ENCODE results near the gene ZNF701.
A peak's percentile ranks its signal among the peaks of the same experiment; 100 is the strongest.
"Not testable (repeated sequence)": the region's sequence is repeated elsewhere in the genome, so short reads cannot be mapped to it uniquely, and the experiment has no call there.

ZNF701 gene

DNA sequence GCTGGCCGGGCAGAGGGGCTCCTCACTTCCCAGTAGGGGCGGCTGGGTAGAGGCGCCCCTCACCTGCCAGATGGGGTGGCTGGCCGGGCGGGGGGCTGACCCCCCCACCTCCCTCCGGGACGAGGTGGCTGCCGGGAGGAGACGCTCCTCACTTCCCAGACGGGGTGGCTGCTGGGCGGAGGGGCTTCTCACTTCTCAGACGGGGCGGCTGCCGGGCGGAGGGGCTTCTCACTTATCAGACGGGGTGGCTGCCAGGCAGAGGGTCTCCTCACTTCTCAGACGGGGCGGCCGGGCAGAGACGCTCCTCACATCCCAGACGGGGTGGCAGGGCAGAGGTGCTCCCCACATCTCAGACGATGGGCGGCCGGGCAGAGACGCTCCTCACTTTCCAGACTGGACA is 23.4 kb downstream of the ZNF701 start:
- not testable (repeated sequence) for H3K9me3 ChIP-seq (ENCODE audit: control insufficient read depth, insufficient read depth, low read length); H3K9ac ChIP-seq (ENCODE audit: low read depth, low read length); H3K4me1 ChIP-seq (ENCODE audit: insufficient read depth, low read length)
- peaks cover 10% of the 10 kb centered on the region; the same call in 1 of the 2 replicates for H3K36me3 ChIP-seq (ENCODE audit: insufficient read depth, low read length)

DNA sequence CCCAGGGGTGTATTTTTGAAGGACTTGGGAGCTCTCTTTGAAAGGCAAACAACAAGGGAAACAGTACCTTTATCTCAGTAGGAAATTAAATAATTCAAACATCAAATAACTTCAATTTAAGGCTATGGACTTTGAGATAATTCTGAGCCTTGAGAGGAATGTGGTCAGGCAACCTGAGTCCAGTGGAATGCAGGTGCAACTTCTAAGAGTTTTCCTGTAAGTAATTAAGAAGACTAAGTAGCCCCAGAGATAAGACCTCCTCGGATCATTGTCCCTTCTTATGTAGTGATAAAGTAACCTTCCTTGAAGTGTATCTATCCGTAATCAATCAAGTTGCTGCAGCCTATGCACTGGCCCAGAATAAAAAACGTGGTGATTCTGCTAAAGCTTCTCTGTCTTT is 29.2 kb downstream of the ZNF701 start:
- Histone ChIP-seq H3K4me1 (ENCODE audit: insufficient read depth, low read length) (no peaks in the 10 kb centered on the region), H3K9me3 (ENCODE audit: control insufficient read depth, insufficient read depth, low read length) (no peaks in the 10 kb centered on the region; the same call in 1 of the 2 replicates), H3K36me3 (ENCODE audit: insufficient read depth, low read length) (peaks cover 10% of the 10 kb centered on the region; the same call in 1 of the 2 replicates), H3K9ac (ENCODE audit: low read depth, low read length) (no peak overlapping the region)

DNA sequence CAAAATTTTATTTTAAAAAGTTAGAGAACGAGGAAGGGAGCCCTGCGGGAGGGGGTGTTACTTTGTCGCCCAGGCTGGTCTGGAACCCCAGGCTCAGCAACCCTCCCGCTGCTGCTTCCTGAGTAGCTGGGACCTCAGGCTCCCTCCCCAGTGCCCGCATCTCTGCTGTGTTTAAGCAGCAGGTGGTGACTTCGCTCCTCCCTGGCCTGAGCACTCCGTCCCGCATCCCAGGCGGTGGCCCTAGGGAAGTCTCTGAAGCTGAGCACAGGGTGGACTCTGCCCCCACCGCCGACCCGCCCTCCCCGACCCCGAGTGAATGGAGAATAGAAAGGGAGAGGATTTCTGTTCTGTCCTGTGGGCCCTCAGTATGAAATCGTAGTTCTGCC is 30.5 kb downstream of the ZNF701 start:
- H3K4me1 ChIP-seq (ENCODE audit: insufficient read depth, low read length): no peaks in the 10 kb centered on the region
- no peaks in the 10 kb centered on the region; the same call in 1 of the 2 replicates for H3K9me3 ChIP-seq (ENCODE audit: control insufficient read depth, insufficient read depth, low read length)
- peak overlapping the region; percentile 79 for H3K9ac ChIP-seq (ENCODE audit: low read depth, low read length)
- peaks cover 9% of the 10 kb centered on the region; the same call in 1 of the 2 replicates for H3K36me3 ChIP-seq (ENCODE audit: insufficient read depth, low read length)

DNA sequence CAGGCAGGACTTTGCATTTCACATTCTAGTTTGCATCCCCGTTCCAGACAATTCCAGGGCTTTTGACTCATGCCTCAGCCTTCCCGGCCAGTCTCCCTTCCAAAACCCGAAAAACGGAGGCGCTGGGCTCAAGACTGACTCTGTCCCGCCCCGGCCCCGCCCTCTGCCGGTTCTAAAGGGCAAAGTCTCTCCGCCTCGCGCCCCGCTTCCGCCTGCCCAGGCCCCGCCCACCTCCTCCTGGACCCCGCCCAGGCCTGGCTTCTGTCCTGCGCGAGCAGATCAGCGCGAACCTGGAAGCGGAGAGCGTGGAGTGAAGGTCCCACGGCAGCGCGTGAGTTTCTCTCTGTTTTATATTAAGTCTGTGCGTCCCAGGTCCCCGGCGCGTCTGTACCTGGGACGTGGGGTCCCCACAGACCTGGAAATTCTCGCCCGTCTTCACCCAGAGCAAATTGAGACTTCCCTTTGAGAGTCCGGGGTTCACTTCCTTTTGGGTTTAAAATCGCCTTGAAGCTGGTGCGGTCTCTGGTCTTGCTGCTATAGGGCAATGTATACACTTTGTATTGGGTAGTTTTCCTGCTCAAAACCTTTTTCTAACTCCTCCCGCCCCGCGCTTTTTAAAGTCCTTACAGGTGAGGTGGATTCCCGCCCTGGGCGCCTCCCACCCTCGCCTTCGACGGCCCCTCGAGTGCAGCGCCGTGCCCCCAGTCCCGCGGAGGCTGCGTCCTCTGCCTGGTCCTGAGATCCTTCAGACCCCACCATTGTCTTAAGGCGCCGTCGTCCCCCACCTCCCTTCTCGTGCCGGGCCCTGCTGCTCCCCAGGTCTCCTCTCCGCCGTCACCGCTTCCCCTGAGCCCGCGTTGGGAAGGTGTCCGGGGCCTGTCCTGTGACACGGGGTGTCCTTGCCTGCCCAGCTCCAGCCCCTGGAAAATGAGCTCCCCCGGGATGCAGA is 31.2 kb downstream of the ZNF701 start:
- Histone ChIP-seq H3K36me3 (ENCODE audit: insufficient read depth, low read length) (peaks cover 4% of the 10 kb centered on the region; the same call in 1 of the 2 replicates), H3K4me1 (ENCODE audit: insufficient read depth, low read length) (no peaks in the 10 kb centered on the region), H3K9ac (ENCODE audit: low read depth, low read length) (peak overlapping the region; percentile 79), H3K9me3 (ENCODE audit: control insufficient read depth, insufficient read depth, low read length) (no peaks in the 10 kb centered on the region; the same call in 1 of the 2 replicates)

DNA sequence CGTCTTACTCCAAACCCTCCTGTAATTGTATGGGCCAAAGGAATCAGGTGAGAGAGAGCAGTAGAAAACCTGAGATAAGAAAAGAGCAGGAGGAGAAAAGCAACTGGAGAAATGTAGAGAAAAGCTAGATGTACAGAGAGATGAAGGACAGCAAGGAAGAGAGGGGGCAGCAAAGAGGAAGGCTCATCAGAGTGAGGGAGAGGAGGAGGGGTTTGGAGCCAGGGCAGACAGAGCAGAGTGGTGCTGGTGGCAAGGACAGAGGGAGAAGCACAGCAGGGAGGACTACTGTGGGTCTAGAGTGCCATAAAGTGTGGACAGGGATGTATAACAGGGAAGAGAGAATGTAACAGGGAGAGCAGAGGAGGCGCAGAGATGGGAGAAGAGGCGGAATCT is 31.9 kb downstream of the ZNF701 start:
- peak overlapping the region; percentile 79; the same call in 1 of the 2 replicates for H3K9ac ChIP-seq (ENCODE audit: low read depth, low read length)
- H3K4me1 ChIP-seq (ENCODE audit: insufficient read depth, low read length); H3K36me3 ChIP-seq (ENCODE audit: insufficient read depth, low read length): not testable (repeated sequence)

DNA sequence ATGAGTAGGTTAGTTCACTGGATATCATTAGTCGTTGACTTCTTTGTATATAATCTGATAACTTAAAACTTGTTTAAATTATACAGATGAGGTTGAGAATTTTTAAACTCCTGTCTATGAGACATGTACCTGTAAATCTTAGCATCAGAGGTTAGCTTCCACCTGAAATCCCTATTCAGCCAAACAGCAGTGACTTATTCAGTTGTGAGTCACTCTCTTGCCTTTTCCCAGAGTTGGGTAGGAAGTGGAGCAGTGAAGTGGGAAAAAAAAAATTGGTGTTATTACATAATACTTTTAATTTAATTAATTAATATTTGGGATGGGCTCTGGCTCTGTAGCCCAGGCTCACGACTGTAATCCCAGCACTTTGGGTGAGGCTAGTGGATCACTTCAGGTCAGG is 32.9 kb downstream of the ZNF701 start:
- Histone ChIP-seq H3K36me3 (ENCODE audit: insufficient read depth, low read length) (no peaks in the 10 kb centered on the region), H3K9ac (ENCODE audit: low read depth, low read length) (no peak overlapping the region), H3K9me3 (ENCODE audit: control insufficient read depth, insufficient read depth, low read length) (no peaks in the 10 kb centered on the region), H3K4me1 (ENCODE audit: insufficient read depth, low read length) (no peaks in the 10 kb centered on the region)

More for the DNA sequence above, 31.9 kb downstream of the ZNF701 start:
- H3K9me3 ChIP-seq (ENCODE audit: control insufficient read depth, insufficient read depth, low read length): not testable (repeated sequence)

DNA sequence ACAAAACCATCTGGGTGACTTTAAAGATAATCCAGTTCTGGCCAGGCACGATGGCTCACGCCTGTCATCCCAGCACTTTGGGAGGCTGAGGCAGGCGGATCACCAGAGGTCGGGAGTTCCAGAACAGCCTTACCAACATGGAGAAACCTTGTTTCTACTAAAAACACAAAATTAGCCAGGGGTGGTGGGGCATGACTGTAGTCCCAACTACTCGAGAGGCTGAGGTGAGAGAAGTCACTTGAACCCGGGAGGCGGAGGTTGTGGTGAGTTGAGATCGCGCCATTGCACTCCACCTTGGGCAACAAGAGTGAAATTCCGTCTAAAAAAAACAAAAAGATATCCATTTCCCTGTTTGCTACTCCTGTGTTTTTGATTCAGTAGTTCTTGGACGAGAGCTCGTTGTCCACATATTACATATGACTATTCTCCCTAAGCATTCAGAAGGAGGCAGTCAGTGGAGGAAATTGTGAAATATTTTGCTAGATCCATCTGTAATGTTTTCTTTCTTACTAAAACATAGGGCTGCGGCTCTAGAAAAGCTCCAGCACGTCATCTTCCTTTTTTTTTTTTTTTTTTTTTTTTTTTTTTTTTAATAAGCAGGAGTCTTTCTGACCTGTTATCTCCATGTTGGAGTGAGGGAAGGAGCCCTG is 33.6 kb downstream of the ZNF701 start:
- Histone ChIP-seq H3K9me3 (ENCODE audit: control insufficient read depth, insufficient read depth, low read length) (no peaks in the 10 kb centered on the region), H3K36me3 (ENCODE audit: insufficient read depth, low read length) (no peaks in the 10 kb centered on the region), H3K9ac (ENCODE audit: low read depth, low read length) (no peak overlapping the region), H3K4me1 (ENCODE audit: insufficient read depth, low read length) (no peaks in the 10 kb centered on the region)

DNA sequence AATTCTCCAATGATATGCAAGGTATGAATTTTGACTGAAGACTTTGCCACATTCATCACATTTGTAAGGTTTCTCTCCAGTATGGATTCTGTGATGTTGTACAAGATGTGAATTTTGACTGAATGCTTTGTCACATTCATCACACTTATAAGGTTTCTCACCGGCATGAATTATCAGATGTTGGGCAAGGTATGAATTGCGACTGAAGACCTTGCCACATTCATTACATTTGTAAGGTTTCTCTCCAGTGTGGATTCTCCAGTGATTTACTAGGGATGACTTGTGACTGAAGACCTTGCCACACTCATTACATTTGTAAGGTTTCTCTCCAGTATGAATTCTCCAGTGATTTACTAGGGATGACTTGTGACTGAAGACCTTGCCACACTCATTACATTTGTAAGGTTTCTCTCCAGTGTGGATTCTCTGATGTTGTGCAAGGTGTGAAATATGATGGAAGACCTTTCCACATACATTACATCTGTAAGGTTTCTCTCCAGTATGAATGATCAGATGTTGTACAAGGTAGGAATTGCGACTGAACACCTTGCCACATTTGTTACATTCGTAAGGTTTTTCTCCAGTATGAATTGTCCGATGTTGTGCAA is 43.3 kb downstream of the ZNF701 start:
- peaks cover 23% of the 10 kb centered on the region for H3K36me3 ChIP-seq (ENCODE audit: insufficient read depth, low read length)
- peaks cover 16% of the 10 kb centered on the region; the same call in 1 of the 2 replicates for H3K9me3 ChIP-seq (ENCODE audit: control insufficient read depth, insufficient read depth, low read length)

DNA sequence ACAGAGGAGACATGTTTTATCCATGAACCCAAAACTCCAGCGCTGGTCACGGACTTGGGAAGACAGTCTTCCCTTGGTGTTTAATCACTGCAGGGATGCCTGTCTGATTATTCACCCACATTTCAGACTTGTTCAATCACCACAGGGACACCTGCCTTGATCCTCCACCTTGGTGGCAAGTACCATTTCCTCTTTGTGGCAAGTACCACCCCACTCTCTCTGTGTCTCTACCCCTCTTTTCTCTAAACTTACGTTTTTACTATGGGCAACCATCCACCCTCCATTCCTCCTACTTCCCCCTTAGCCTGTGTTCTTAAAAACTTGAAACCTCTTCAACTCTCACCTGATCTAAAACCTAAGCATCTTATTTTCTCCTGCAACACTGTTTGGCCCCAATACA is 51.3 kb downstream of the ZNF701 start:
- H3K36me3 ChIP-seq (ENCODE audit: insufficient read depth, low read length): peaks cover 6% of the 10 kb centered on the region

More for the DNA sequence above, 43.3 kb downstream of the ZNF701 start:
- H3K9ac ChIP-seq (ENCODE audit: low read depth, low read length): no peak overlapping the region
- H3K4me1 ChIP-seq (ENCODE audit: insufficient read depth, low read length): no peaks in the 10 kb centered on the region

DNA sequence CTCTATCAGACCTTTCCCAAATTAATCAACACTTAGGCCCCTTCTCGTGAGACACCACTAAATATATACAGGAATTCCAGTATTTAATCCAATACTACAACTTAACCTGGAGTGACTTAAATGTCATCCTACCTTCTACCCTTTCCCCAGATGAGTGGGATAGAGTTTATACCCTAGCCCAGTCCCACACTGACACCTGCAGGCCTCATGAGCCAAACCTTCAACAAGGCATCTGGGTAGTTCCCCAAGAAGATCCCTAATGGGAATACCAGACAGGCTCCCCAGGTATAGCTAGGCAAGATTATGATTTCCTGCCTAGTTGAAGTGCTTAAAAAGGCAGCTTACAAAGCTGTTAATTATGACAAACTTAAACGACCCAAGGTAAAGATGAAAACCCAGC is 52.2 kb downstream of the ZNF701 start:
- Histone ChIP-seq H3K36me3 (ENCODE audit: insufficient read depth, low read length) (peaks cover 7% of the 10 kb centered on the region), H3K4me1 (ENCODE audit: insufficient read depth, low read length) (no peaks in the 10 kb centered on the region), H3K9ac (ENCODE audit: low read depth, low read length) (no peak overlapping the region), H3K9me3 (ENCODE audit: control insufficient read depth, insufficient read depth, low read length) (no peaks in the 10 kb centered on the region; the same call in 1 of the 2 replicates)

More for the DNA sequence above, 51.3 kb downstream of the ZNF701 start:
- Histone ChIP-seq H3K9ac (ENCODE audit: low read depth, low read length) (no peak overlapping the region), H3K9me3 (ENCODE audit: control insufficient read depth, insufficient read depth, low read length) (no peaks in the 10 kb centered on the region; the same call in 1 of the 2 replicates), H3K4me1 (ENCODE audit: insufficient read depth, low read length) (no peaks in the 10 kb centered on the region)

DNA sequence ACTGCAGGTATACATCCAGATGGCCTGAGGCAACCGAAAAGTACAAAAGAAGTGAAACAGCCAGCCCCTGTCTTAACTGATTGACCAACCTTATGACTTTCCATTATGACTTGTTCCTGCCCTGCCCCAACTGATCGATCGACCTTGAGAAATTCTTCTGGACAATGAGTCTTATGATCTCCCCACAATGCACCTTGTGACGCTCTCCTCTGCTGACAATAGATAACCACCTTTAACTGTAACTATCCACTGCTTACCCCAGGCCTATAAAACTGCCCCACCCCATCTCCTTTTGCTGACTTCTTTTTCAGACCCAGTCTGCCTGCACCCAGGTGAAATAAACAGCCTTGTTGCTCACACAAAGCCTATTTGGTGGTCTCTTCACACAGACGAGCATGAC is 56.8 kb downstream of the ZNF701 start:
- peaks cover 2% of the 10 kb centered on the region; the same call in 1 of the 2 replicates for H3K9me3 ChIP-seq (ENCODE audit: control insufficient read depth, insufficient read depth, low read length)
- no peak overlapping the region for H3K9ac ChIP-seq (ENCODE audit: low read depth, low read length)
- H3K36me3 ChIP-seq (ENCODE audit: insufficient read depth, low read length): peaks cover 7% of the 10 kb centered on the region
- H3K4me1 ChIP-seq (ENCODE audit: insufficient read depth, low read length): no peaks in the 10 kb centered on the region

DNA sequence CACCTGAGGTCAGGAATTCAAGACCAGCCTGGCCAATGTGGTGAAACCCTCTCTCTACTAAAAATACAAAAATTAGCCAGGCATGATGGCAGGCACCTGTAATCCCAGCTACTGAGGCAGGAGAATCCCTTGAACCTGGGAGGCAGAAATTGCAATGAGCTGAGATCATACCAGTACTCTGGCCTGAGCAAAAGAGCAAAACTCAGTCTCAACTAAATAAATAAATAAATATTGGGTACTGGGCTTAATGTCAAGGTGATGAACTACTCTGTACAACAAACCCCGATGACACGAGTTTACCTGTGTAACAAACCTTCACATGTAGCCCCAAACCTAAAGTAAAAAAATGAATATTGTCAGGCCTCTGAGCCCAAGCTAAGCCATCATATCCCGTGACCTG is 57.4 kb downstream of the ZNF701 start:
- H3K9ac ChIP-seq (ENCODE audit: low read depth, low read length); H3K36me3 ChIP-seq (ENCODE audit: insufficient read depth, low read length); H3K9me3 ChIP-seq (ENCODE audit: control insufficient read depth, insufficient read depth, low read length); H3K4me1 ChIP-seq (ENCODE audit: insufficient read depth, low read length): not testable (repeated sequence)

DNA sequence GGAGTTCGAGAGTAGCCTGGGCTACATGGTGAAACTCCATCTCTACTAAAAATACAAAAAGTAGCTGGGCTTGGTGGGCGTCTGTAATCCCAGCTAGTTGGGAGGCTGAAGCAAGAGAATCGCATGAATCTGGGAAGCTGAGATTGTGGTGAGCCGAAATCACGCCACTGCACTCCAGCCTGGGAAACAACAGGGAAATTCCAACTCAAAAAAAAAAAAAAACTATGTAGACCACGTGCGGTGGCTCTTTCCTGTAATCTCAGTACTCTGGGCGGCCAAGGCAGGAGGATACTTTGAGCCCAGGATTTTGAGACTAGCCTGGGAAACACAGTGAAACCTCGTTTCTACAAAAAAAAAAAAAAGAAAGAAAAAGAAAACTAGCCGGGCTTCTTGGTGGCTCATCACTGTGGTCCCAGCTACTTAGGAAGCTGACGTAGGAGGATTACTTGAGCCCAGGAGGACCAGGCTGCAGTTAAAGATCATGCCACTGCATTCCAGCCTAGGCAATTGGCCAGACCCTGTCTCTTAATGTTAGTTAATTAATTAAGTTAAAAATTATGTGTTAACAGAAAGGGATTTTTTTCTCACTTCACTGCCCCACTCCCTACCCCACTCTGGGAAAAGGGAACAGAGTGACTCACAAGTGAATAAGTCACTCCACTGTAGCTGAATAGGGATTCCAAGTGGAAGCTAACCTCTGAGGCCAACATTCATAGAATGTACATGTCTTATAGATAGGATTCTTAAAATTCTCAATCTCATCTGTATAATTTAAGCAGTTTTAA is 65.9 kb downstream of the ZNF701 start:
- no peak overlapping the region for H3K9ac ChIP-seq (ENCODE audit: low read depth, low read length)
- no peaks in the 10 kb centered on the region for H3K4me1 ChIP-seq (ENCODE audit: insufficient read depth, low read length)
- no peaks in the 10 kb centered on the region for H3K36me3 ChIP-seq (ENCODE audit: insufficient read depth, low read length)
- no peaks in the 10 kb centered on the region for H3K9me3 ChIP-seq (ENCODE audit: control insufficient read depth, insufficient read depth, low read length)
